CD4-positive, alpha-beta T cell treated with Interleukin-15 for 1 hour (primary cell): ENCODE results near the gene TPK1.

ENCODE experiments used
- DNase-seq: peaks from one replicate; pipeline ENCODE4 v3.0.0-alpha.2; 2020

The TPK1 gene

DNA sequence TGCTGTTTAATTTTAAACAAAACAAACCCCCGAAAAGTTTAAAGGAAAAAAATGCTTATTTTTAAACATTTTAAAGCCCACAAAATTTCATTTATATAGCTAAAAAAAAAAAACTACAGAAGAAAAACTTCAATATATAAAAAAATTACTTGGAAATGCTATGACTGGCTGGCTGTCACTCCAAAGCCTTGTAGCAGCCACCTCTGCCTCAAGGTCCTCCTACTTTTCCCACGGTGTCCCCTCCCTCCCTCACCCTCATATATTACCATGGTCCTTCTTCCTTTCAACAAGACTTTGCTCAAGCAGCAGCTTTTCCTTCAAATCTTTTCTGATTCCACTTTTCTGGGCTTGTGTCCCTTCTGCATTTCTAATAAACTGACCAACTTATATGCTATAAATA lies 122.0 kb downstream of the TPK1 start:
- no peak for DNase-seq

DNA sequence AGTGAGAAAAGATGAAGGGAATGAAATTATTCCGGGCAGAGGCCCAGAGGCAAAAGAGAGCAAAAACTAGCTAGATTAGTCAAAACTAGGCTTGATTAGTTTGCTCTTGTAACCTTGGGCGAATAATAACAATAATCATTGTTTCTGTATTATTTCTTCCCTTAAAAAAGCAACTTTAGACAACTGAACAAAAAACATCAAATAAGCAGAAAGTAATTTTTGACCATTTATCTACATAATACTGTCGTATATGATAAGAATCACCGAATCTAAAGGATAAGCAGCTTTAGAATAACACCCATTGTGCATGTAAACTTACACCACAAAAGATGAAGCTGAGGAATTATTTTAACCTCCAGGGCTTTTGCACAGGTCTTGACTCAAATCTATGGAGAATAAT lies 125.1 kb downstream of the TPK1 start:
- no peak for DNase-seq

DNA sequence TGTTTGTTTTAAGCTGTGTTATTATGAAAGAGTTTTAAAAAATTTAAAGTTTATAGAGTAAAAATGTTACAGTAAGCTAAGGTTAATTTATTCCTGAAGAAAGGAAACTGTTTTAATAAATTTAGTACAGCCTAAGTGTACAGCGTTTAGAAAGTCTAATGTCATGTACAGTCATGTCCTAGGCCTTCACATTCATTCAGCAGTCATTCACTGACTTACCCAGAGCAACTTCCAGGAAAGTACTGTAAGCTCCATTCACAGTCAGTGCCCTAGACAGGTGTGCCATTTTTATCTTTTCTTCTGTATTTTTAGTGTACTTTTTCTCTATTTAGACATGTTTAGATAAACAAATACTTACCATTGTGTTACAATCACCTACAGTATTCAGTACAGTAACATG lies 126.8 kb downstream of the TPK1 start:
- DNase-seq = no peak

DNA sequence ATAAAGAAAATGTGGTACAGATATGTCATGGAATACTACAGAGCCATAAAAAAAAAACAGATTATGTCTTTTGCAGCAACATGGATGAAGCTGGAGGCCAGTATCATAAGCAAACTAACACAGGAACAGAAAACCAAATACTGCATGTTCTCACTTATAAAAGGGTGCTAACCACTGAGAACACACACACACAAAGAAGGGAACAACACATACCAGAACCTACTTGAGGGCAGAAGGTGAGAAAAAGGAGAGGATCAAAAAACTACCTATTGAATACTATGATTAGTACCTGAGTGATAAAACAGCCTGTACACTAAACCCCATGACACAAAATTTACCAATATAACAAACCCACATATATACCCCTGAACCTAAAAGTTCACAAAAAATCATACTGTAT lies 144.6 kb downstream of the TPK1 start:
- no peak for DNase-seq

DNA sequence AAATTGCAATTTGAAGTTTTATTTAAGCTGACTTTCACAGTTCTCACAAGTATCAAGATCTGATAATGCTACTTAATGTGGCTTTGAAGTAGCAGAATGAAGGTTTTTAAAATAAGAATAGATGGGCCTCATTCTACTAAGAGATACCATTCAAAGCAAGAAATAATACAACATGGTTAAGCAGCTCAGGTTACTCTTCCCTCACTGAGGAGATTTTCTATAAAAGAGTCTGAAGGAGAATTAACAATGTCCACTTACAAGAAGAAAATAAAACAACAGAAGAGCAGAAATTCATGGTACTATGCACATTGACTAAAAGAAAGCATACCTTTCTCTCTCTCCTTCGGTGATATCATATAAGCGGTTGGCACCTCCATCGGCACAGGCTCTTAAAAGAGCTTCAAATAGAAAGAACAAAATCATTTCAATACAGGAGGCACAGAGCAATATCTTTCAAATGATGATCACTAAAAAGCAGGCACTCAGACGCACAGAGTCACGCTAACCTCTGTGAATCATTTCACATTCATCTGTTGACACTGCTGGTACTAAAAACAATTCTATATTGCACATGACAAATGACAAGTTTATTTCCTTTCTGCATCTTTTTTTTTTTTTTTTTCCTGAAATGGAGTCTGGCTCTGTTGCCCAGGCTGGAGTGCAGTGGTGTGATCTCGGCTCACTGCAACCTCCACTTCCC lies 153.1 kb downstream of the TPK1 start:
- no peak for DNase-seq

DNA sequence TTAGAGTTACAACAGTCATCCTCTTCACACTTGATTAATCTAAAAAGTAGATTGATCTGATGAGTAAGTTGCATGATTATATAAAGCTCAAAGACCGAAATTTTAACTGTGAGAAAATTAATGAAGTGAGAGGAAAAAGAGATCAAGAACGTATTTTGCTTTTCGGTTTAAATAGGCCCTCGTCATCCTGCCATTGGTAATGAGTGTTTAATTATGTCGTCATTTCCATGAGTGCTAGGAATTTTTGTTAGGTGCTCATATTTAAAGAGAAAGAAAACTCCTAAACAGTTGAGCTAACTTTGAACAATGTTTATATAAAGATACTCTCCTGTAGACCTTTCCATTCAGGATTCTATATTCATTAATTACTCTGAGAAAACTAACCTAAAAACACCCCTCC lies 159.4 kb downstream of the TPK1 start:
- no peak for DNase-seq

DNA sequence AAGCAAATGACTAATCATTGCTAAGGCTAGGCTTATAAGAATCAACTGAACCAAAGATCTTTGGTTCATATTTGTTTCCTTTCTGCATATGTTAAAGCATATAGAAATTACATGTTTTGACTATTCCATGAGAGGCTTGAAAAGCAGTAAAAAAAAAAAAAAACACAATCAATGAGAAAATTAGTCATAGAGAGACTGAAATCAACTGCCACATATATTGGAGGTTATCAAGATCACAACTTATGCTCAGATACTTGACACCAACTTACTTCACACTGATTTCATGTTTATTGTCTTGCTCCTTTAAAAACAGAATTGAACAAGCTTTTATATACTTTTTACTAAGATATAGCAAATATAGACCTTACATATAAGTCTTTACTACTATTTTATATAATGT lies 161.3 kb downstream of the TPK1 start:
- DNase-seq = no peak

DNA sequence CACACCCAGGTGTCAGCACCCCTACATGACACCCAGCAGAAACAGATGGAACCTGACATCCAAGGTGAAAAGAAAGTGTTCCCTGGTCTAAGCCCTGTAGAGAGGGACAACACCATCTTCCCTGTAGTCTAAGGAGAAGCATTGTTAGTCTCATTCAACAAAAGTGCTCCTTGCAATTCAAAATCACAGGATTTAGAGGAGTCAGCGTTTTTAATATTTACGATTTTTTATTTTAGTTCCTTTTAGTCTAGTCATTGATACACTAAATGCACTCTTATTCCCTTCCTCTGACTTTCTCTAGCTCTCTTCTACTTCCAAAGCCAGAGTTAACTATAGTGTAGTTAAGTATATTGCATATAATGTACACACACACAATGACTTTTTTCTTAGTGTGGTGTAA lies 163.0 kb downstream of the TPK1 start:
- no peak for DNase-seq

DNA sequence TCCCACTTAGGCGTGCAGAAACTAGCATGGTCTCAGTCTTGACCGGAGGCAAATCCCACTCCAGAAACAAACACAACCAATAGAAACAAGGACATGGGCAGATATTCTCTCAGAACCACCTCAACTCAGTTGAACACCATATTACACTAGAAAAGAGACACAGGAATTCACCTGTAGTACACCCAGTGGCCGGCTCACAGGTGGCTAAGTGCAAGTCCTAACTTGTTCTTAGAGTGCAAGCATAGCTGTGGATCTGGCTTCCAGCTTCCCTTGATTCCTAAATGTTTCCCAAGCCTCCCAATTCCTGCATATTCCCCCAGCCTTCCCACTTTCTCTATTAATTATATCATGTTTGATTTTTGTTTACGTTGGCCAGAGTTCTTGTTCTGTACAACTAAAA lies 164.4 kb downstream of the TPK1 start:
- no peak for DNase-seq

DNA sequence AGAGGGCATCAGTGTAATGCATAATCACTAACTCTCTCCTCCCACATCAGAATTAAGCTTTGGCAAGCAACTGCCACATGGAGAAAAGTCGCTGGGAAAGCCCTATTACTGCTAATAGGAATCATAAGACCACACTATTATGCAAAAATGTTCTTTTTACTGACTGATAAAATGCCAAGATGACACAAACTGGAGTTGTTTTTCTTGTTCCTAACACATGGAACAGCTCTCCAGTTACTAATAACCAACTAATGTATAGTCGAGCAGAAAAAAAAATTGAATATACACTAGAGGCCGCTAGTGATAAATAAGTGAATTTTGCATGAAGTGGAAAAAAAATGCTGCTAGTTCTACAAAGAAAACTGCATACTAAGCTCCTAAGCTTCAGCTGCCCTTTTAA lies 165.6 kb downstream of the TPK1 start:
- DNase-seq = no peak

DNA sequence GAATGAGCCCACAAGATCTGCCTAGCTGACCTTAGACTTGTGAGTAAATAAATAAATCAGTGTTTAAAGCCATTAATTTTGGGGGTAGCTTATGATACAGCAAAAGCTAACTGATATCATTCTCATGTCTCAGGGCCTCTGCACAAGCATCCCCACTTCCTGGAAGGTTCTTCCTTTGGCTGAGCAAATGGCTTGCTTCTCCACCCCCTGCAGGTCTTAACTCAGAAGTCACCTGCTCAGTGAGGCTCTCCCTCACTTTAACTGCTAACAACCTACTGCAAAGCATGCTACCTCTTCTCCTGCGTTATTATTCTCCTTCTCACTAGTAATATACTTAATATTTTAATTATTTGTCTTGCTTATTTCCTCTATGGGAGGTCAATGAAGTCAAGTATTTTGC lies 167.3 kb downstream of the TPK1 start:
- DNase-seq = no peak

DNA sequence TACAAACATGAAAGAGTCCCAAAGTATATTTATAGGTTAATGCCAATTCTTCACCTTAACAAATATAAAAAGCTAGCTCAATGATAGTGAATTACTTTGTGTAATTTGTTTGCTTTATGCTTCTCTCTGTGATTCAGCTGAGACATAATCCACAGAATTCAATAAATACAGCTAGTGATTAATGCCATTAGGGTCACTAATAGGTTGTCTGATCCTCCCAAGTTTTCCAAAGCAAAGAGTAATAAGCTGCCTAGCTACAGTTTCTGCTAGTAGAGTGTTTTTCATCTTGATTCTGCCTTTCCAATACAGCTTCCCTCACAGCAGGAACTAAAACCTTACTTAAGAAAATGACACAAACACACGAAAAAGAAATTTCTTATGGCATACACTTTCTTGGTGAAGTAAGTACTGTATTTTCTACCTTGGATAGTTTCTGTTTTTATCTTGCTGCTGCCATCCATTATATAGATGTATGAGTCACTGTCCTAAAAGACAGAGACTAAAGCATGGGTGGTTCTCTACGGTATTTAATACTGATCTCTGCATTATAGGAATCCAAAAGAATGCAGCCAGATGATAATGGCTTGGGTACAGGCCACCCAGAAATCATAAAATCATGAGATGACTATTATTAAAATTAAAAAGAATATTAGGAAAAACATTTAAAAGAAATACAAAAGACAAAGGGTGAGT lies 170.0 kb downstream of the TPK1 start:
- no peak for DNase-seq

DNA sequence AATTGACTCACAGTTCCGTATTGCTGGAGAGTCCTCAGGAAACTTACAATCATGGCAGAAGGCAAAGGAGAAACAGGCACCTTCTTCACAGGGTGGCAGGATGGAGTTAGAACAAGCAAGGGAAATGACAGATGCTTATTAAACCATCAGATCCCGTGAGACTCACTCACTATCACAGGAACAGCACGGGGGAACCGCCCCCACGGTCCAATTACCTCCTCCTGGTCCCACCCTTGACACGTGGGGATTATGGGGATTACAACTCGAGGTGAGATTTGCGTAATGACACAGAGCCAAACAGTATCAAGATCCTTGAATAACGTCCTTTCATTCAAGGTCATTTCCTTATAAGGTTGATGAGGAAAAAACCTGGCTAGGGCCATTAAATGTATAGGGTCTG lies 176.6 kb downstream of the TPK1 start:
- DNase-seq = no peak

DNA sequence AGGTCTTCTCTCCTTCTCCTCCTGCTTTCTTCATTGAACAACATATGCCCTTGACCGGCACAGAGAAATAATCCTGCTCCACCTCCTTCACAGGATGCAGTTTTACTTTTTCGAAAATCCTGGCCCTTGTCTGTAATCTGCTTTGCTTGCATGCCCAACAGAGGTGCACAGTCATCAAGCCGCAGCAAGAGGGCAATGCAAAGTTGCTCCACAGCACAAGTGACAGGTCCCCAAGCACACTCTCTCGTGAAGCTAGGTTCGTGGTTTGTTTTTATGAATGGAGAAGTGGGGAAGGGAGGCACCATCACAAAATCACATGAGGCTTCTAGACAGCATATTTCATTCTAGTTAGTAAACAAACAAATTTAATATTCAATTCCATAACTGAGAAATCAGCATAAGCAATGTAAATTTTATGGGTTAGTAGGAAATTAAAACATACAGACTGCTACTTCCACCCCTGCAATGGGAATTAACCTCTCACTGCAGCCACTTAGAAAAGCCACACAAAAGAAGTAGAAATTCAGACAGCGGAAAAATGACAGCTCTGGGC lies 178.8 kb downstream of the TPK1 start:
- DNase-seq = no peak

DNA sequence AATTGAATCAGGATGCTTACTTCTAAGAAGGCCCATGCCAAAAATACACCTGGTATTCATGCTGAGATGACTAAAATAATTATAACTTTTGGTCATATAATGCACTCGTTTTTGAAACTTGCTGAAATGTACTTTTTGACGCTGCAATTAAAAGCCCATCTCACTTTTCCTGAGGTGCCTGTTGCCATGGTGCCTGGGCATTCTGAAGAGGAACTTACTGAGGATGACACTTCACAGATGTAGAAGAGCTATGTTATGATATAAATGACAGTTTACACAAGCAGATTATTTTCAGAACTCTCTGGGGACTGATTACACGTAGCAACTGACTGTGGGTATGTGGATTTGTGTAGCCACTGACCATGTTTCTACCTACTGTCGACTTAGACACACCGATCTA lies 182.4 kb downstream of the TPK1 start:
- no peak for DNase-seq

DNA sequence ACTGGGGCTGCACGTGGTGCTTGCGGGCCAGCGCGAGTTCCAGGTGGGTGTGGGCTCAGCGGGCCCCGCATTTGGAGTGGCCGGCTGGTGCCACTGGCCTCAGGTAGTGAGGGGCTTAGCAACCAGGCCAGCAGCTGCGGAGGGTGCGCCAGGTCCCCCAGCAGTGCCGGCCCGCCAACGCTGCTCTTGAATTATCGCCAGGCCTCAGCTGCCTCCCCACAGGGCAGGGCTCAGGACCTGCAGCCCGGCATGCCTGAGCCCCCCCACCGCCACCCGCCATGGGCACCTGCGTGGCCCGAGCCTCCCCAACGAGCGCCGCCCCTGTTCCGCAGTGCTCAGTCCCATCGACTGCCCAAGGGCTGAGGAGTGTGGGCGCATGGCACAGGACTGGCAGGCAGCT lies 185.4 kb downstream of the TPK1 start:
- no peak for DNase-seq

DNA sequence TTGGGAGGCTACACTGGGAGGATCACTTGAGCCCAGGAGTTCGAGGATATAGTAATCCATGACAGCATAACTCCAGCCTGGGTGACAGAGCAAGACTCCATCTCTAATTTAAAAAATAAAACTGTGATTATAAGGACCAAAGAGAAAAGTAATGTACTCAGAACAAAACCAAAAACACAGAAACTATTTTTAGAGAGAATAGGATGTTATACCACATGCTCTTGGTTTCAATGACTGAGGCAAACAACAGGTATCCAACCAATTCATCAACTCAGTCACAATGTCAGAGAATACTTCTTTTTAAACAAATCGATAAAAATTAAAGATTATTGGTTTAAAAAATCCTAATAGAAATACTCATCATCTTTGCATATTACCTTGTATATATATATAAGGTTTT lies 186.7 kb downstream of the TPK1 start:
- DNase-seq = no peak

DNA sequence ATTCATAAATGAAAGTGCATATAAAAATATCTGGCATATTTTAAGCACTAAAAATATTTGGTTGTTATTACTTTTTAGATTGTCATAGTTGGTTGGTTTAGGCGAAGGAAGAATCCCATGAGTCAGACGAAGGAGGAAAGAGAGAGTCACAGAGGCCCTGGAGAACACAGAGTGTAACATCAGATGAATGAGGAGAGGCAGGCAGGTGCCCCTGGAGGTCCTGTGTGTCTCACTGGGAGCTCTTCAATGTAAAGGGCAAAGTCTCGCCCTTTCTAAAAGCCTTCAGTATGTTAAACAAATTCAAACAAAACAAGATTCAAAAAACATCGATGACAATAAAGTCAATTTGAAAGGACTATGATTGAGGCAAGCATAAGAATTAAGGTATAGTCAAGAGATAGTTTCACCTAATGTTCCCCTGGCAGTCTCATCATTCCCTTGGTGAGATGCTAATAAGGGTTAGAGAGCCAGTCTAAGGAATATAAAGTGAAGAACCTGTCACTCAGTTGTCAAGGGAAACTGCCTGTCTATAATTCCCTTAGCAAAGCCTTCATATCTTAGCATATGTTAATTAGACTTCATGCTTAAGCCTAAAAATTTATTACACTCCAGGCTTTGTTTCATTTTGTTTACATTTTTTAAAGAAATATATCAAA lies 194.3 kb downstream of the TPK1 start:
- no peak for DNase-seq

DNA sequence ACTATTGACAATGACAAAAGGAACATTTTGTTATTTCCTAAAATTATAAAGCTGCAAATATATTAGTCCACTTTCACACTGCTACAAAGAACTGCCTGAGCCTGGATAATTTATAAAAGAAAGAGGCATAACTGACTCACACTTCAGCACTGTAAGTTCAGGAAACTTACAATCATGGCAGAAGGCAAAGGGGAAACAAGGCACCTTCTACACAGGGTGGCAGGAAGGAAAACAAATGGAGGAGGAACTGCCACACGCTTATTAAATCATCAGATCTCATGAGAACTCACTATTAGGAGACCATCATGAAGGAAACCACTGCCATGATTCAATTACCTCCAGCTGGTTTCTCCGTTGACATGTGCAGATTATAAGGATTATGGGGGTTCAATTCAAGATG lies 203.1 kb downstream of the TPK1 start:
- DNase-seq = no peak

DNA sequence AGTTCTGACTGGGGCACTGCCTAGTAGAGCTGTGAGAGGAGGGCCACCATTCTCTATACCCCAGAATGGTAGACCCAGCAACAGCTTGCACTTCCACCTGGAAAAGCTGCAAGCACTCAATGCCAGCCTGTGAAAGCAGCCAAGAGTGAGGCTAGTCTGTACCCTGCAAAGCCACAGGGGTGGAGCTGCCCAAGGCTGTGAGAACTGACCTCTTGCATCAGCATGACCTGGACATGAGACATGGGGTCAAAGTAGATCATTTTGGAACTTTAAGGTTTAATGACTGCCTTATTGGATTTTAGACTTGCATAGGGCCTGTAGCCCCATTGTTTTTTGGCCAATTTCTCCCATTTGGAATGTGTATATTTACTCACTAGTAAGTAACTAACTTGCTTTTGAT lies 206.3 kb downstream of the TPK1 start:
- DNase-seq = no peak

DNA sequence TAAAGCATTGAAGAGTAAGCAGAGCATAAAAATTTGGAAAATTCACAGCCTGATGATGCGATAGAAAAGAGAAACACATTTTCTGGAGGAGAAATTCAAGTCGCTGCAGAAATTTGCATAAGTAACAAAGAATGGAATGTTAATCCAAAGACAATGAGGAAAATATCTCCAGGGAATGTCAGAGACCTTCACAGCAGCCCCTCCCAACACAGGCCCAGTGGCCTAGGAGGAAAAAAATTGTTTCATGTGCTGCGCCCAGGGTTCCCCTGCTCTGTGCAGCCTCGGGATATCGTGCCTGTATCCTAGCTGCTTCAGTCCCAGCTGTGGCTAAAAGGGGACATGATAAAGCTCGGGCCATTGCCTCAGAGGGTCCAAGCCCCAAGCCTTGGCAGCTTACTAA lies 206.8 kb downstream of the TPK1 start:
- no peak for DNase-seq

DNA sequence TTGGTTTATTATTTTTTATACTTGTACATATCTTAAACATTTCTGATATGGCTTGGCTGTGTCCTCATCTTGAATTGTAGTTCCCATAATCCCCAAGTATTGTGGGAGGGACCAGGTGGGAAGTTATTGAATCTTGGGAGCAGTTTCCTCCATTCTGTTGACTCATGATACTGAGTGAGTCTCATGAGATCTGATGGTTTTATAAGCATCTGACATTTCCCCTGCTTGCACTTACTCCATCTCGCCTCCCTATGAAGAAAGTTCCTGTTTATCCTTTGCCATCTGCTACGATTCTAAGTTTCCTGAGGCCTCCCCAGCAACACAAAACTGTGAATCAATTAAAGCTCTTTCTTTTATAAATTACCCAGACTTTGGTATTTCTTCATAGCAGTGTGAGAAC lies 207.7 kb downstream of the TPK1 start:
- DNase-seq = no peak

DNA sequence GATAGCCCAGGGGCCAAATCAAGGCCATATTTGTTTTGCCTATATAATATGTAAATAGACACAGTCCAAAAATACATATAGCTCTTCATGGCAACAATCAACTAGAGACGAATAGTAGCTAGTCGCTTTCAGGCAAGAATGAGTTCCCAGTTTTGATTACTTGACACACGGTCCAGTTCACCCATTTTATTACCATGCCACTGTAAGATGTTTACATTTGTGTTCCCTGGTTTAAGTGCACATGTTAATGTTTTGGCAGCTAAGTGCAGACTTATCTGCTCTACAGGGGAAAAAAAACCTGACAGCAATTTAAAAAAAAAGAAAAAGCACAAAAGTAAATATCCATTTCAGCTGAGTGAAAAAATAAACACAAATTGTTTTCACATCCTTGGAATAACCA lies 213.1 kb downstream of the TPK1 start:
- no peak for DNase-seq

DNA sequence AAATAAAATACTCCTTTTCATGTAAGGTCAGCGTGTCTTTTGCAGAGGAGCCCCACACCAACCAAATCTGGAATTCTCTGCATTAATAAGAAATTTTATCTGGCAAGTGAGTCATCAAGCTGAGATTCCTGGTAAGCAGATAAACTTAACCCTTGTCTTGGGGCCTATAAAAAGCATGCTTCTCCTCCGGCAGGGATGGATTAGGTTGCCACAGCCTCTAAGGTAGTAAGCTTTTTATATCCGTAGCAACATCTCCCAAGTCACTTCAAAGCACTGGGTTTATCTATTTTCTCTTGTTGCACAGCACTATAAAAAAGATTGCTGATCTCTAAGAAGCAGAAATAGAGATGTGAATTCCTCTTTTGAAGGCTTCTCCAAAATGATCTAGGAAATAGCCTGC lies 229.6 kb downstream of the TPK1 start:
- no peak for DNase-seq
